ENCODE data around the gene ANKFN1. TPM values are rescaled to one million over a fixed set of nuclear protein-coding genes. Genes with fewer than 3 reads are reported as not detected.

ANKFN1 gene
- total RNA-seq, 4 donors from 2014 or later, result 0.16 to 0.27 TPM; not detected in 2

DNA sequence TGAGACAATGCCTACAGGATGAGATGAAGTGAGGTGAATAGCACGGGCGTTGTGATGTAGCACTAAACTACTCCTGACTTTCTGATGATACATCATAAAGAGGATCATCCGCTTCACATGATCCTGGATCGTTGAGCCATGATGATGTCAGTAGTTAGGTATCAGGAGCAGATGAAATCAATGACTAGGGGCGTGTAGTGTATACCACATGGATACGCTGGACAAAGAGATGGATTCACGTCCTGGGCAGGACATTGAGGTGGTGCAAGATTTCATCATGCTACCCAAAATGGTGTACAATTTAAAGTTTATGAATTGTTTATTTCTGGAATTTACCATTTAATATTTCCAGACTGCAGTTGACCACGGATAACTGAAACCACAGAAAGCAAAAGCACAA is 156.6 kb downstream of the ANKFN1 start:
- Histone ChIP-seq H3K27me3 (no peaks in the 10 kb centered on the region), H3K4me3 (no peak overlapping the region), H3K27ac (no peak overlapping the region), H3K36me3 (no peaks in the 10 kb centered on the region), H3K4me1 (no peaks in the 10 kb centered on the region), H3K9me3 (no peaks in the 10 kb centered on the region)
- ATAC-seq (no peak), DNase-seq (no peak)
- TF ChIP-seq POLR2A (IDR thresholded peaks at IDR 0.05), result no peak
- TF ChIP-seq, protein P1, sequence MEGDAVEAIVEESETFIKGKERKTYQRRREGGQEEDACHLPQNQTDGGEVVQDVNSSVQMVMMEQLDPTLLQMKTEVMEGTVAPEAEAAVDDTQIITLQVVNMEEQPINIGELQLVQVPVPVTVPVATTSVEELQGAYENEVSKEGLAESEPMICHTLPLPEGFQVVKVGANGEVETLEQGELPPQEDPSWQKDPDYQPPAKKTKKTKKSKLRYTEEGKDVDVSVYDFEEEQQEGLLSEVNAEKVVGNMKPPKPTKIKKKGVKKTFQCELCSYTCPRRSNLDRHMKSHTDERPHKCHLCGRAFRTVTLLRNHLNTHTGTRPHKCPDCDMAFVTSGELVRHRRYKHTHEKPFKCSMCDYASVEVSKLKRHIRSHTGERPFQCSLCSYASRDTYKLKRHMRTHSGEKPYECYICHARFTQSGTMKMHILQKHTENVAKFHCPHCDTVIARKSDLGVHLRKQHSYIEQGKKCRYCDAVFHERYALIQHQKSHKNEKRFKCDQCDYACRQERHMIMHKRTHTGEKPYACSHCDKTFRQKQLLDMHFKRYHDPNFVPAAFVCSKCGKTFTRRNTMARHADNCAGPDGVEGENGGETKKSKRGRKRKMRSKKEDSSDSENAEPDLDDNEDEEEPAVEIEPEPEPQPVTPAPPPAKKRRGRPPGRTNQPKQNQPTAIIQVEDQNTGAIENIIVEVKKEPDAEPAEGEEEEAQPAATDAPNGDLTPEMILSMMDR (IDR thresholded peaks at IDR 0.05 in 4 of 5, conservative IDR thresholded peaks at IDR 0.05 in 1 of 5), result no peak
- intact Hi-C loops (cut with DNase I; ENCODE audit: low total_unique reads) (no loop called here), in situ Hi-C loops (cut with MboI; ENCODE audit: low sequenced_read_pairs in 4 of 4) (loop anchor here in 3 of 4 donors (25.0 kb wide), 3 partner anchors 173 to 773 kb away; no protein-coding TSS in a partner anchor)

DNA sequence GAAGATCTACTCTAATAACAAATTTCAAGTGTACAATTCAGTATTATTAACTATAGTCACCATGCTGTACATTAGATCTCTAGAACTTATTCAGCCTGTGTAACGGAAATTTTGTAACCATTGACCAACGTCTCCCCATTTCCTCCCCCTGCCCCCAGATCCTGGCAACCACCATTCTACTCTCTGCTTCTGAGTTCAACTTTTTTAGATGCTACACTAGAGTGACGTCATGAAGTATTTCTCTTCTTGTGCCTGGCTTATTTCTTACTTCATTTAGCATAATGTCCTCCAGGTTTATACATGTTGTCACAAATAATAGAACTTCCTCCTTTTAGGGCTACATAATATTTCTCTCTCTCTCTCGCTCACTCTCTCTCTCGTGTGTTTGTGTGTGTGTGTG is 157.5 kb downstream of the ANKFN1 start:
- DNase-seq (no peak), ATAC-seq (no peak)
- Histone ChIP-seq H3K9me3 (no peaks in the 10 kb centered on the region), H3K27ac (no peak overlapping the region), H3K27me3 (no peaks in the 10 kb centered on the region), H3K36me3 (no peaks in the 10 kb centered on the region), H3K4me1 (no peaks in the 10 kb centered on the region), H3K4me3 (no peak overlapping the region)
- intact Hi-C loops (cut with DNase I; ENCODE audit: low total_unique reads), result no loop called here
- in situ Hi-C loops (cut with MboI; ENCODE audit: low sequenced_read_pairs in 4 of 4), result loop anchor here in 3 of 4 donors (25.0 kb wide), 3 partner anchors 173 to 773 kb away; no protein-coding TSS in a partner anchor
- TF ChIP-seq POLR2A (IDR thresholded peaks at IDR 0.05), result no peak
- TF ChIP-seq, protein P1 (IDR thresholded peaks at IDR 0.05 in 4 of 5, conservative IDR thresholded peaks at IDR 0.05 in 1 of 5), result no peak

DNA sequence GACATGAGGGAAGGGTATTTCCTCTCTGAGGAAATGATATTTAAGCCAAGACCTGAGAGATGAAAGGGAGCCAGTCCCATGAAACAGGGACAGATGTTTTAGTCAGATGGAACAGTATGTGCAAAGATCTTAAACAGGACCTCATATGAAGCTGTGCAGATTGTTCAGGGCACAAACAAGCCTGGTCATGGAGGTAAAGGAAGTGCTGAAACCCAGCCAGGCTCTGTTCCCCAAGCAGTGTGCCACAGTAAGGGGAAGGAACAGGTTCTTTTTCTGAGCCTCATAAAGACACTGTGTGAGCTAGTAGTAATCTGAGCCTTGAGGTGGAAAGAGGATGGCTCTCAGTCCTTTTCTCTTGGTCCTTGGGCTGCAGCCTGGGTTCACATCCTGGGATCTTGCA is 159.9 kb downstream of the ANKFN1 start:
- ATAC-seq (no peak), DNase-seq (no peak)
- Histone ChIP-seq H3K36me3 (no peaks in the 10 kb centered on the region), H3K4me3 (no peak overlapping the region), H3K27ac (no peak overlapping the region), H3K9me3 (no peaks in the 10 kb centered on the region), H3K4me1 (no peaks in the 10 kb centered on the region), H3K27me3 (no peaks in the 10 kb centered on the region)
- in situ Hi-C loops (cut with MboI; ENCODE audit: low sequenced_read_pairs in 4 of 4), result loop anchor here in 3 of 4 donors (25.0 kb wide), 3 partner anchors 176 to 776 kb away; no protein-coding TSS in a partner anchor
- intact Hi-C loops (cut with DNase I; ENCODE audit: low total_unique reads), result no loop called here
- no peak for TF ChIP-seq POLR2A (IDR thresholded peaks at IDR 0.05)
- TF ChIP-seq, protein P1 (IDR thresholded peaks at IDR 0.05 in 4 of 5, conservative IDR thresholded peaks at IDR 0.05 in 1 of 5), result no peak

DNA sequence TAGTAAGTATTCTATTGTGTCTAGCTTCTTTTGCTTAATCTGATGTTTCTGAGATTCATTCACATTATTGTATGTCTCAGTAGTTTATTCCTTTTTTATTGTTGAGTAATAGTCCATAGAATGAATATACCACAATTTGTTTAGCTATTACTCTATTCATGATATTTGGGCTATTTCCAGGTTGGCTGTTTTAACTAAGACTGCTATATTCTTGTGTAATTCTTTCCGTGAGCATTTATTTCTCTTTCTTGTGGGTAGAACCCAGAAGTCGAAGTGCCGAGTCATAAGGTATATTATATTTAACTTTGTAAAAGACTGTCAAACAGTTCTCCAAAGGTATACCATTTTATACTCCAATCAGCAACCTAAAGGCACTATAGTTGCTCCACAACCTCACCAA is 160.8 kb downstream of the ANKFN1 start:
- Histone ChIP-seq H3K27ac (no peak overlapping the region), H3K36me3 (no peaks in the 10 kb centered on the region), H3K9me3 (no peaks in the 10 kb centered on the region), H3K4me1 (no peaks in the 10 kb centered on the region), H3K27me3 (no peaks in the 10 kb centered on the region), H3K4me3 (no peak overlapping the region)
- ATAC-seq (no peak), DNase-seq (no peak)
- in situ Hi-C loops (cut with MboI; ENCODE audit: low sequenced_read_pairs in 4 of 4) (loop anchor here in 3 of 4 donors (25.0 kb wide), 3 partner anchors 177 to 777 kb away; no protein-coding TSS in a partner anchor), intact Hi-C loops (cut with DNase I; ENCODE audit: low total_unique reads) (no loop called here)
- TF ChIP-seq, protein P1 (IDR thresholded peaks at IDR 0.05 in 4 of 5, conservative IDR thresholded peaks at IDR 0.05 in 1 of 5), result no peak
- TF ChIP-seq POLR2A (IDR thresholded peaks at IDR 0.05), result no peak
